Measurements from ENCODE around the gene KPNA3.

The KPNA3 gene

GRCh38 chr13:49693191-49693733 is 99.2 kb downstream of the KPNA3 start:
- Histone ChIP-seq H3K27ac (replicated peaks) (no peak overlapping the region), H3K4me3 (replicated peaks; ENCODE audit: insufficient read depth, low read length) (no peak overlapping the region), H3K27me3 (ENCODE audit: insufficient read depth, poor library complexity, severe bottlenecking) (no peaks in the 10 kb centered on the region)
- DNase-seq (ENCODE audit: low read depth in 1 of 2, low spot score in 1 of 2), result no peak
- no peak for TF ChIP-seq SPI1 (IDR thresholded peaks at IDR 0.05; ENCODE audit: borderline replicate concordance, low read depth)
- no peak for TF ChIP-seq GABPA (IDR thresholded peaks at IDR 0.05; ENCODE audit: low read depth)
- TF ChIP-seq POLR2AphosphoS5 (IDR thresholded peaks at IDR 0.05; ENCODE audit: low read depth), result no peak
- TF ChIP-seq CTCF (IDR thresholded peaks at IDR 0.05; ENCODE audit: insufficient read depth, low read length), result no peak
- TF ChIP-seq REST (IDR thresholded peaks at IDR 0.05; ENCODE audit: insufficient replicate concordance, low read depth), result no peak

- peak within 1 kb of the TSS; percentile 77 for H3K4me3 ChIP-seq (replicated peaks; ENCODE audit: insufficient read depth, low read length)
- peak; percentile 67 to 96 for DNase-seq (ENCODE audit: low read depth in 1 of 2, low spot score in 1 of 2)
- H3K27me3 ChIP-seq (ENCODE audit: insufficient read depth, poor library complexity, severe bottlenecking), result no peaks in the 10 kb centered on the region
Measured at GRCh38 chr13:49690995-49691784, 101.3 kb downstream of the KPNA3 start, which contains the start of gene EBPL. Gene EBPL (minus strand): TSS chr13:49691486. CDS start chr13:49691424, 62 bp downstream.

More at GRCh38 chr13:49690995-49691784, 101.3 kb downstream of the KPNA3 start, which contains the start of gene EBPL:
- TF ChIP-seq REST (IDR thresholded peaks at IDR 0.05; ENCODE audit: insufficient replicate concordance, low read depth) (peak; percentile 41), POLR2AphosphoS5 (IDR thresholded peaks at IDR 0.05; ENCODE audit: low read depth) (peak; percentile 93), CTCF (IDR thresholded peaks at IDR 0.05; ENCODE audit: insufficient read depth, low read length) (no peak), SPI1 (IDR thresholded peaks at IDR 0.05; ENCODE audit: borderline replicate concordance, low read depth) (no peak), GABPA (IDR thresholded peaks at IDR 0.05; ENCODE audit: low read depth) (no peak)
- peak within 1 kb of the TSS; percentile 73 for H3K27ac ChIP-seq (replicated peaks)
